K562 (cell line): ENCODE measurements around the gene ZNF787. TPM values are rescaled to one million over a fixed set of nuclear protein-coding genes. Genes with fewer than 3 reads are reported as not detected.
A peak's percentile ranks its signal among the peaks of the same experiment; 100 is the strongest.

Source experiments
- FOXM1 ChIP-seq, 2 experiments: fragments of 450-650 bp in 1 of 2; sonication (generic) in 1 of 2; formaldehyde crosslinking in 1 of 2; IDR thresholded peaks; 2 replicates each; pipeline versions ENCODE4 v1.6.1 to v1.9.0; 2017 to 2022; ENCODE audit warnings: low read depth in 2 of 2, mild to moderate bottlenecking in 2 of 2, missing genetic modification reagents in 1 of 2, moderate library complexity in 1 of 2
- POLR2B ChIP-seq: fragments of 450-650 bp; IDR thresholded peaks from 2 replicates; pipeline ENCODE4 v1.6.1; 2018; ENCODE audit warnings: low read depth; ENCODE audit not compliant: partially characterized antibody
- RUNX1 ChIP-seq: sonication (generic); IDR thresholded peaks from 2 replicates; pipeline ENCODE4 v1.6.1; 2016; ENCODE audit warnings: antibody characterized with exemption, low read depth
- SIX5 ChIP-seq, 2 experiments: IDR thresholded peaks; 2 replicates each; pipeline ENCODE4 v1.6.1; 2011; ENCODE audit warnings: low read length in 2 of 2, borderline replicate concordance in 1 of 2, low read depth in 1 of 2, mild to moderate bottlenecking in 1 of 2, moderate library complexity in 1 of 2; ENCODE audit not compliant: insufficient read depth in 1 of 2
- TRIM24 ChIP-seq, 2 experiments: fragments of 450-650 bp; IDR thresholded peaks; 2 replicates each; pipeline ENCODE4 v1.6.1; 2016
- ZFX ChIP-seq: sonication (generic); formaldehyde crosslinking; IDR thresholded peaks from 2 replicates; pipeline ENCODE4 v1.8.0; 2022; ENCODE audit warnings: mild to moderate bottlenecking, missing genetic modification reagents, moderate library complexity
- ZNF644 ChIP-seq: fragments of 200-800 bp; sonication (Bioruptor generic); IDR thresholded peaks from 2 replicates; pipeline ENCODE4 v1.6.1; 2016; ENCODE audit warnings: low read depth, missing genetic modification characterization, missing compliant biosample characterization
- polyA plus RNA-seq, 8 experiments: library from polyadenylated mRNA; depleted of rRNA in 4 of 8; stranded (reverse) in 5 of 8; unstranded in 3 of 8; fragments of >200 nt; fragmentation: Nextera tagmentation in 2 of 8; fragmentation: Illumina TruSeq in 1 of 8; extraction: Ambion mirVana in 2 of 8; extraction: Trizol in 1 of 8; gene quantifications; 2 replicates each; pipeline versions ENCODE4 v1.2.1 to v1.2.3, GENCODE V29; 2011 to 2014; ENCODE audit warnings: inconsistent platforms in 1 of 8, missing spikeins in 1 of 8
- total RNA-seq, 7 experiments: library from RNA; depleted of rRNA in 6 of 7; stranded (reverse); fragments of >200 nt in 6 of 7; fragmentation: Illumina TruSeq in 2 of 7; extraction: Trizol in 2 of 7; gene quantifications; 2 replicates each; pipeline versions ENCODE4 v1.2.1 to v1.2.3, GENCODE V29; 2011 to 2021; ENCODE audit warnings: low replicate concordance in 1 of 7
- TF ChIP-seq, protein P1 (sequence below): fragments of 450-650 bp; IDR thresholded peaks from 2 replicates; pipeline ENCODE4 v1.6.1; 2017; ENCODE audit warnings: antibody characterized with exemption
- TF ChIP-seq, protein P2 (sequence below): fragments of 200-800 bp; sonication (Bioruptor generic); IDR thresholded peaks from 2 replicates; pipeline ENCODE4 v1.6.1; 2016; ENCODE audit warnings: missing genetic modification characterization, missing compliant biosample characterization
- TF ChIP-seq, protein P3 (sequence below): sonication (generic); formaldehyde crosslinking; IDR thresholded peaks from 2 replicates; pipeline ENCODE4 v1.8.1; 2023; ENCODE audit warnings: missing genetic modification reagents, mild to moderate bottlenecking, borderline replicate concordance

The ZNF787 gene
- total and polyA plus RNA-seq, 9 of the 15 experiments (the other 6 are each of a cell fraction or from before 2014, with no cell fraction given): 0.45 to 77.6 (median 7.3) TPM

DNA sequence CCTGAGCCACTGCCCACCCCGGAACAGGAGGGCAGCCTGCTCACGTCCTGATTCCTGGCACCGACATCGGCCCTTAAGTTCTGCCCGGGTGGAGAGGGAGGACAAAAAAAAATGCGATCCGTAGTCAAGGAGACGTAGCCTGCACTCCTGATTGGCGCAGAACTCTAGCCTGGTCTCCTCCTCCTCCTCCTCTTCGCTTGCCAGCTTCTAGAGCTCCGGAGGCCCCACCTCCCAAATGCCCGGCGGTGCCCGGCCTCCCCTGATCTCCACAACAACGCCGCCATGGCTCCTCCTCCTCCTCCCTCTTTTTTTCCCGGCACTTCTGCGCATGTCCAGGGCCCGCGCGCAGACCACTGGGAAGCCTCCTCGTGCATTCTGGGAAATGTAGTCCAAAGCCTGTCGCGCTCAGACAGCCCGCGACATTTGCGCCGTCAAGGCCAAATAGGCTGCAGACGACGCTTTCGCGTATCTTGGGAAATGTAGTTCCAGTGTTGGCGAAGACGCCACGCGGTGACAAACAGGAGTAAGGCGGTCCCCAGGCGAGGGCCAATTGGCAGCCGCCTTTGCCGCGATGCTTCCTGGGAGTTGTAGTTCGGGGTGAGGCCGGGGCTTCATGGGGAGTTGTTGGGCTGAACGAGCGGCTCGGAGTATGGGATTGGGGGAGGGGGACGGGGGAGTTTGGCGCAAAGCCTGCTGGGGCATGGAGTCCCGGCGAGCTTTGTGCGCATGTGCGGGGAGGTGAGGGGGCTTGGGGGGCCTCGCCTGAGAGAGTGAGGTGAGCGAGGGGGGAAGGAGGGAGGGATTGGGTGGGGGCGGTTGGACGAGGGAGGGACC is 19.7 kb upstream of the ZNF787 start, which contains the start of gene ZNF444 (continued):
- TF ChIP-seq, protein P1, sequence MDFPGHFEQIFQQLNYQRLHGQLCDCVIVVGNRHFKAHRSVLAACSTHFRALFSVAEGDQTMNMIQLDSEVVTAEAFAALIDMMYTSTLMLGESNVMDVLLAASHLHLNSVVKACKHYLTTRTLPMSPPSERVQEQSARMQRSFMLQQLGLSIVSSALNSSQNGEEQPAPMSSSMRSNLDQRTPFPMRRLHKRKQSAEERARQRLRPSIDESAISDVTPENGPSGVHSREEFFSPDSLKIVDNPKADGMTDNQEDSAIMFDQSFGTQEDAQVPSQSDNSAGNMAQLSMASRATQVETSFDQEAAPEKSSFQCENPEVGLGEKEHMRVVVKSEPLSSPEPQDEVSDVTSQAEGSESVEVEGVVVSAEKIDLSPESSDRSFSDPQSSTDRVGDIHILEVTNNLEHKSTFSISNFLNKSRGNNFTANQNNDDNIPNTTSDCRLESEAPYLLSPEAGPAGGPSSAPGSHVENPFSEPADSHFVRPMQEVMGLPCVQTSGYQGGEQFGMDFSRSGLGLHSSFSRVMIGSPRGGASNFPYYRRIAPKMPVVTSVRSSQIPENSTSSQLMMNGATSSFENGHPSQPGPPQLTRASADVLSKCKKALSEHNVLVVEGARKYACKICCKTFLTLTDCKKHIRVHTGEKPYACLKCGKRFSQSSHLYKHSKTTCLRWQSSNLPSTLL: no peak
- TF ChIP-seq TRIM24 (IDR thresholded peaks at IDR 0.05): no peak
- TF ChIP-seq ZFX (CRISPR knock-in tag): peak; percentile 76
- peak; percentile 65 for TF ChIP-seq POLR2B
- TF ChIP-seq ZNF644: peak; percentile 96
- TF ChIP-seq, protein P2, sequence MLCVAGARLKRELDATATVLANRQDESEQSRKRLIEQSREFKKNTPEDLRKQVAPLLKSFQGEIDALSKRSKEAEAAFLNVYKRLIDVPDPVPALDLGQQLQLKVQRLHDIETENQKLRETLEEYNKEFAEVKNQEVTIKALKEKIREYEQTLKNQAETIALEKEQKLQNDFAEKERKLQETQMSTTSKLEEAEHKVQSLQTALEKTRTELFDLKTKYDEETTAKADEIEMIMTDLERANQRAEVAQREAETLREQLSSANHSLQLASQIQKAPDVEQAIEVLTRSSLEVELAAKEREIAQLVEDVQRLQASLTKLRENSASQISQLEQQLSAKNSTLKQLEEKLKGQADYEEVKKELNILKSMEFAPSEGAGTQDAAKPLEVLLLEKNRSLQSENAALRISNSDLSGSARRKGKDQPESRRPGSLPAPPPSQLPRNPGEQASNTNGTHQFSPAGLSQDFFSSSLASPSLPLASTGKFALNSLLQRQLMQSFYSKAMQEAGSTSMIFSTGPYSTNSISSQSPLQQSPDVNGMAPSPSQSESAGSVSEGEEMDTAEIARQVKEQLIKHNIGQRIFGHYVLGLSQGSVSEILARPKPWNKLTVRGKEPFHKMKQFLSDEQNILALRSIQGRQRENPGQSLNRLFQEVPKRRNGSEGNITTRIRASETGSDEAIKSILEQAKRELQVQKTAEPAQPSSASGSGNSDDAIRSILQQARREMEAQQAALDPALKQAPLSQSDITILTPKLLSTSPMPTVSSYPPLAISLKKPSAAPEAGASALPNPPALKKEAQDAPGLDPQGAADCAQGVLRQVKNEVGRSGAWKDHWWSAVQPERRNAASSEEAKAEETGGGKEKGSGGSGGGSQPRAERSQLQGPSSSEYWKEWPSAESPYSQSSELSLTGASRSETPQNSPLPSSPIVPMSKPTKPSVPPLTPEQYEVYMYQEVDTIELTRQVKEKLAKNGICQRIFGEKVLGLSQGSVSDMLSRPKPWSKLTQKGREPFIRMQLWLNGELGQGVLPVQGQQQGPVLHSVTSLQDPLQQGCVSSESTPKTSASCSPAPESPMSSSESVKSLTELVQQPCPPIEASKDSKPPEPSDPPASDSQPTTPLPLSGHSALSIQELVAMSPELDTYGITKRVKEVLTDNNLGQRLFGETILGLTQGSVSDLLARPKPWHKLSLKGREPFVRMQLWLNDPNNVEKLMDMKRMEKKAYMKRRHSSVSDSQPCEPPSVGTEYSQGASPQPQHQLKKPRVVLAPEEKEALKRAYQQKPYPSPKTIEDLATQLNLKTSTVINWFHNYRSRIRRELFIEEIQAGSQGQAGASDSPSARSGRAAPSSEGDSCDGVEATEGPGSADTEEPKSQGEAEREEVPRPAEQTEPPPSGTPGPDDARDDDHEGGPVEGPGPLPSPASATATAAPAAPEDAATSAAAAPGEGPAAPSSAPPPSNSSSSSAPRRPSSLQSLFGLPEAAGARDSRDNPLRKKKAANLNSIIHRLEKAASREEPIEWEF (CRISPR knock-in tag): no peak
- TF ChIP-seq RUNX1: no peak; the same call in 1 of the 2 replicates
- no peak for TF ChIP-seq FOXM1 (IDR thresholded peaks at IDR 0.05; ENCODE audit: low read depth)
- no peak for TF ChIP-seq FOXM1 (CRISPR knock-in tag; IDR thresholded peaks at IDR 0.05; ENCODE audit: low read depth)
- TF ChIP-seq SIX5 (IDR thresholded peaks at IDR 0.05; ENCODE audit: borderline replicate concordance in 1 of 2, insufficient read depth in 1 of 2, low read depth in 1 of 2, low read length in 2 of 2): peak; percentile 92 to 93
- TF ChIP-seq, protein P3, sequence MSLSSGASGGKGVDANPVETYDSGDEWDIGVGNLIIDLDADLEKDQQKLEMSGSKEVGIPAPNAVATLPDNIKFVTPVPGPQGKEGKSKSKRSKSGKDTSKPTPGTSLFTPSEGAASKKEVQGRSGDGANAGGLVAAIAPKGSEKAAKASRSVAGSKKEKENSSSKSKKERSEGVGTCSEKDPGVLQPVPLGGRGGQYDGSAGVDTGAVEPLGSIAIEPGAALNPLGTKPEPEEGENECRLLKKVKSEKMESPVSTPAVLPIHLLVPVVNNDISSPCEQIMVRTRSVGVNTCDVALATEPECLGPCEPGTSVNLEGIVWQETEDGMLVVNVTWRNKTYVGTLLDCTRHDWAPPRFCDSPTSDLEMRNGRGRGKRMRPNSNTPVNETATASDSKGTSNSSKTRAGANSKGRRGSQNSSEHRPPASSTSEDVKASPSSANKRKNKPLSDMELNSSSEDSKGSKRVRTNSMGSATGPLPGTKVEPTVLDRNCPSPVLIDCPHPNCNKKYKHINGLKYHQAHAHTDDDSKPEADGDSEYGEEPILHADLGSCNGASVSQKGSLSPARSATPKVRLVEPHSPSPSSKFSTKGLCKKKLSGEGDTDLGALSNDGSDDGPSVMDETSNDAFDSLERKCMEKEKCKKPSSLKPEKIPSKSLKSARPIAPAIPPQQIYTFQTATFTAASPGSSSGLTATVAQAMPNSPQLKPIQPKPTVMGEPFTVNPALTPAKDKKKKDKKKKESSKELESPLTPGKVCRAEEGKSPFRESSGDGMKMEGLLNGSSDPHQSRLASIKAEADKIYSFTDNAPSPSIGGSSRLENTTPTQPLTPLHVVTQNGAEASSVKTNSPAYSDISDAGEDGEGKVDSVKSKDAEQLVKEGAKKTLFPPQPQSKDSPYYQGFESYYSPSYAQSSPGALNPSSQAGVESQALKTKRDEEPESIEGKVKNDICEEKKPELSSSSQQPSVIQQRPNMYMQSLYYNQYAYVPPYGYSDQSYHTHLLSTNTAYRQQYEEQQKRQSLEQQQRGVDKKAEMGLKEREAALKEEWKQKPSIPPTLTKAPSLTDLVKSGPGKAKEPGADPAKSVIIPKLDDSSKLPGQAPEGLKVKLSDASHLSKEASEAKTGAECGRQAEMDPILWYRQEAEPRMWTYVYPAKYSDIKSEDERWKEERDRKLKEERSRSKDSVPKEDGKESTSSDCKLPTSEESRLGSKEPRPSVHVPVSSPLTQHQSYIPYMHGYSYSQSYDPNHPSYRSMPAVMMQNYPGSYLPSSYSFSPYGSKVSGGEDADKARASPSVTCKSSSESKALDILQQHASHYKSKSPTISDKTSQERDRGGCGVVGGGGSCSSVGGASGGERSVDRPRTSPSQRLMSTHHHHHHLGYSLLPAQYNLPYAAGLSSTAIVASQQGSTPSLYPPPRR: no peak
